GM18526 (cell line): Measurements from ENCODE around the gene LRPAP1.

Experiments
- POLR2A ChIP-seq: IDR thresholded peaks from 3 replicates; pipeline ENCODE4 v1.6.1; 2011; ENCODE audit not compliant: insufficient read length; ENCODE audit errors: extremely low read depth

Gene LRPAP1

GRCh38 chr4:3462790-3463415 is 69.3 kb downstream of the LRPAP1 start, which contains the start of gene DOK7:
Gene DOK7, plus strand, starts transcription at chr4:3463306. Its CDS starts 70 bp downstream, at chr4:3463376.
- no peak for TF ChIP-seq POLR2A

DNA sequence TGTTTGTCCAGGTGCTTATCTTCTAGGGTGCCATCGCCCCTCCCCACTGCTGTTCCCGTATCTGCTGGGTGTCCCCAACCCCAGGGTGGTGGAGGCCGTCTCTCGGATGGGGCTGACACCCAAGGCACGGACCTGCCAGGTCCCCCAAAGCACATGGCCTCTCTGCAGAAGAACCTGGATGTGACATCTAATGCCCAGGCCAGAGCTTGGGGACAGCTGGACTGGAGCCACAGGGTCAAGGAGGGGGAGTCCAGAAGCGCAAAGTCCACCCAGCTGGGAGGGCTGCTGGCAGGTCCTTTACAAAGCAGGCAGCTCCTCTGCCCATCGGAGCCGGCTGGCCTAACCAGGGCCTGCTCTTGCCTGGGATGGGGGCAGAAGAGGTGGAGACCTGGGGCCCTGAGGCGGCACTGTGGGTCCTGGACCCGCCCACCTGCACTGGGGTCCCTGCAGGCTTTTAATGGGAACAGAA is 69.9 kb downstream of the LRPAP1 start:
- no peak for TF ChIP-seq POLR2A

DNA sequence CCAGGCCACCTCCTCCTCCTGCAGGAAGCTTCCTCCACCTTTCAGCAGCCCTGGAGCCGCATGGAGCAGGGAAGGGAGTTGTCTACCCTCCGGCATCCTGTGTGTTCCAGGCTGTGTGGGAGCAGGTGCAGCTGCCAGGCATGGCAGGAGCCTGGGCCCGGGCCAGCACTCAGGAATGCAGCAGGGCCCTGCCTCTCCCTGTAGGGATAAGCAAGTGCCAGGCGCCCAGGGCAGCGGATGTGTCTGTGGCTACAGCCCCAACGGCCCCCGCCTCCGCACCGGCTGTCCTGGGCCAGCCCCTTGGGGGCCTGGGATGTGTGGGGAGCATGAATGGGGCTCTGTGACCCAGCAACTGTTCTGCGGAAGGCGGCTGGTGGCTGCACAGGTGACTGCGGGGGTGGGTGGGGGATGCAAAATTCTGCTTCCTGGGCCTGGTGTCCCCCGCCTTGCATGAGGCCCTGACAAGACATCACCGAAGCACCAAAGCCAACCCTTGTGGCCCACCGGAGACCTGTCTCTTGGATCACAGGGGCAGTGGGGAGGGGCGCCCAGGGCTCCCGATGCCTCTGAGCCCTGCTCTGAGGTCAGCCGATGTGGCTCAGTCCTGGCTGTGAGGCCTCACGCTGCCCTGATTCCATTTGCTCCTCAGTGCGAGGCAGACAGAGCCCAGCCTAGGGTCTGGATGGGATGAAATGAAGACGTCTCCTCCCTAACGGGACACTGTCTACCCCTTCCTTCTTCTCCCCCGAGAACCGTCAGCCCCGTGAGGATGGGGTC is 70.5 kb downstream of the LRPAP1 start:
- TF ChIP-seq POLR2A, result no peak

GRCh38 chr4:3460926-3461325 is 71.3 kb downstream of the LRPAP1 start:
- no peak for TF ChIP-seq POLR2A

GRCh38 chr4:3458371-3458770 is 73.9 kb downstream of the LRPAP1 start:
- TF ChIP-seq POLR2A, result no peak
